Stimulated activated CD4-positive, alpha-beta T cell treated with anti-CD3 and anti-CD28 coated beads, Interleukin-12 subunit alpha, Interleukin-12 subunit beta, amount 100 ng/mL, for 24 hours (primary cell): ENCODE results near the gene KYAT1.

ENCODE experiments used
- DNase-seq, 2 experiments: peaks; one replicate each; pipeline ENCODE4 v3.0.0-alpha.2; 2020; ENCODE audit warnings: low read depth in 2 of 2

Gene KYAT1

GRCh38 chr9:128881884-128882676 is at the start of gene KYAT1, which contains the start of gene LRRC8A:
TSS of gene KYAT1 (minus strand) at chr9:128881950. CDS start at chr9:128845405, 36,545 bp downstream.
TSS of gene LRRC8A (plus strand) at chr9:128882133. CDS start at chr9:128907165, 25,032 bp downstream.
- peak; percentile 98 to 99 for DNase-seq

- DNase-seq: no peak
Observed at GRCh38 chr9:128929560-128929959, 47.8 kb upstream of the KYAT1 start.

GRCh38 chr9:128928624-128929023 is 46.9 kb upstream of the KYAT1 start:
- DNase-seq: no peak

- peak in 1 of 2 experiments; percentile 43 for DNase-seq
Observed at GRCh38 chr9:128927731-128928411, 46.1 kb upstream of the KYAT1 start.

- no peak for DNase-seq
Observed at GRCh38 chr9:128923493-128923883, 41.7 kb upstream of the KYAT1 start.

GRCh38 chr9:128921881-128922763 is 40.4 kb upstream of the KYAT1 start:
- no peak for DNase-seq

- DNase-seq: no peak
Observed at GRCh38 chr9:128920381-128921058, 38.8 kb upstream of the KYAT1 start, which contains the start of gene PHYHD1. TSS of gene PHYHD1 (plus strand) at chr9:128920982. CDS start at chr9:128922324, 1,342 bp downstream.

- no peak for DNase-seq
Observed at GRCh38 chr9:128919402-128920089, 37.8 kb upstream of the KYAT1 start.

GRCh38 chr9:128918921-128919320 is 37.2 kb upstream of the KYAT1 start:
- no peak for DNase-seq

- no peak for DNase-seq
Observed at GRCh38 chr9:128917151-128917849, 35.5 kb upstream of the KYAT1 start.

- DNase-seq: no peak
Observed at GRCh38 chr9:128916745-128917144, 35.0 kb upstream of the KYAT1 start.

- DNase-seq: no peak
Observed at GRCh38 chr9:128916204-128916603, 34.5 kb upstream of the KYAT1 start.

- DNase-seq: no peak
Observed at GRCh38 chr9:128913995-128914772, 32.4 kb upstream of the KYAT1 start.

- no peak for DNase-seq
Observed at GRCh38 chr9:128913048-128913900, 31.5 kb upstream of the KYAT1 start.

GRCh38 chr9:128912270-128912853 is 30.6 kb upstream of the KYAT1 start:
- DNase-seq: no peak

- no peak for DNase-seq
Observed at GRCh38 chr9:128911529-128912035, 29.8 kb upstream of the KYAT1 start.

- no peak for DNase-seq
Observed at GRCh38 chr9:128910906-128911305, 29.2 kb upstream of the KYAT1 start.

- DNase-seq: no peak
Observed at GRCh38 chr9:128909859-128910258, 28.1 kb upstream of the KYAT1 start.
